GM18868 (cell line): ENCODE measurements around the gene SAP30BP.
"Not testable (repeated sequence)": the region's sequence is repeated elsewhere in the genome, so short reads cannot be mapped to it uniquely, and the experiment has no call there.

Source experiments
- ATAC-seq: cut with Tn5 transposase; IDR thresholded peaks from one replicate; pipeline ENCODE4 v1.9.1; 2021; ENCODE audit warnings: mild to moderate bottlenecking, moderate library complexity; ENCODE audit not compliant: unreplicated experiment

Gene SAP30BP

DNA sequence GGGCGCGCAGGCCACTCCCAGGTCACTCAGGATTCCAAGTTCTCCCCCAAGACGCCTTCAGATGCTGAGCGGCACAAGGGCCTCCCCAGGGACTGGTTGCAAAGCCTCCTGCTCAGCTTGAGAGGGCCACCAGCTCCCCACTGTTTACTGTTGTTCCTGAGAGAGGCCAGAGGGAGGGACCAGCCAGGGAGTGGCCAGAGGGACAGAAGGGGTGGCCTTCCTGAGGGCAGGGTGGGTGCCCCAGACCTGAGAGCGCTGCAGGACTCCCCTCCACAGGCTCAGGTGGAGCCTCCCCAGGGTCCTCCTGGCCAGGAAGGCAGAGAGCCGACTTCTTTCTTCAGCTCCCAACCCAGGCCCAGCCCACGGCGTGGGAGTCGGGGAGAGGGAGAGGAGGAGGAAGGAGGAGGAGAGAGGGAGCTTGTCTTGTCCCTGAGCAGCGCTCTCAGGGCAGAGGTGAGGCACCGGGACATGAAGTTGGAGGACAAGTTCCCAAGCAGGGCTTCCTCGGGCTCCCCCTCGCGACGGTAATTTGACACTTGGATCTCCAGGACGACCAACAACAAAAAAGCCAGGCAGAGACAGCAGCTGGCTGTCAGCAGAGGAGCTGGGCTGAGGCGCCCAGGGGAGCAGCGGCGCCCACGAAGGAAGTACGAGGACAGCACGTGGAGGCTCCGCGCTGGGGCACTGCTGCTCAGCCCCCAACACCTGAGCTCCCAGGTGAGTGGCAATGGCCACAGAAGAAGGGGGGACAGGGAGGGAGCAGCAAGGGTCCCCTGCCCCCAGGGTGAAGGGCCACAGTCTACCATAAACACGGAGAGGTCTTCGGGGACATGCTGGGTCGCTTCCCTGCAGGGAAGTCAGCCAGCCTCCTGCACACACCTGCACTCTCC, 33.4 kb upstream of the SAP30BP start:
- ATAC-seq: no peak

DNA sequence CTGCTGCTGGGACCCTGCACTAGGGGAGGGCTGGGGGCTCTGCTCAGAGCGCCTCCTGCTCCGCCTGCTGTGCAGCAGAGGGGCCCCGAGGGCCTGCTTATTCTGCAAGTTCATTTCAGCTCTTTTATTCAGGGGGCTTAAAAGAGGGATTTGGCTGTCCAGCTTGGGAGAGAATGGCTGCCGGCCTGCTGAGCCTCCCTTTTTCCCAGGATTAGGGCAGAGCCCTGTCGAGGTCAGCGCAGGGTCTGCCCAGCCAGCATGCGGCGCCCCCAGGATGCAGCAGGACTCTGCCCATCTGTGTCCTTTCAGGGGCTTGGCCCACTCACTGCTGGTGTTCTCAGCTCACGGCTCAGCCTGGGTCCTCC, 32.8 kb upstream of the SAP30BP start:
- no peak for ATAC-seq

DNA sequence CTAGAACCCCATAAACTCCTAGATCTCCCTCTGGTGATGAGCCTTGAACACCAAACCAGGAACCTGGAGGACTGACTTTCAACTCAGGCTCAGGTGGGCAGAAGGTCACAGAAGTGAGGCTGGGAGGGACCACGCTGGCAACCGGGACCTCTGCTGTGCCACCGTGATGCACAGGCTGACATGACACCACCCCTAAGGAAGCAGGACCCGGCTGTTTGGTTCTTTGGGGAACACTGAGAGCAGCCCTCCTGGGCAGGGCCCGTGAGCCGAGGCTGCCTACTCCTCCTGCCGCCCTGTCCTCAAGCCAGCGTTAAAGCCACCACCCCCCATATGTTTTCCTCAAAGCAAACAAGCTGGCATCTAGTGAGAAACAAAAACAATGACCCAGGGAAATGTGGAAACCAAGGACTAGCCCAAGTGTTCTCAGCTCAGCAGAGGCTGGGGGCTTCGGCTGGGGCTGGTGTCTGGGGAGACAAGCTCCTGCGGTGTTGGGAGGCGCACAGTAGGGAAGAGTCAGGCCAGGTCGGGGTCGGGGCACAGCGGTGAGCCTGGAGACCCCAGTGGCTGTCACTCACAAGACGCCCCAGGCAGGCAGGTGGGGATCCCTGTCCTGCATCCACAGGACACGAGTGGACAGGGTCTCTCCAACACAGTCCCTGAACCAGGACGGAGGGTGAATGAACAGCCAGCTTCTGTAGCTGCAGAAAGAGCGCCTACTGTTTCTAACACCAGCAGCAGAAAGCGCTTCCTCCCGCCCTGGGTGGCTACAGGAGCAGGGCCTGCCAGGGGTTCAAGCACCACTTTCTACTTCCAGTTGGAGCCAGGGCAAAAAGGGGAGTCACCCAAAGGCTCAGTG, 32.2 kb upstream of the SAP30BP start:
- ATAC-seq: no peak

- ATAC-seq: no peak
Measured at GRCh38 chr17:75635610-75636202, 31.4 kb upstream of the SAP30BP start.

GRCh38 chr17:75636381-75637142, 30.6 kb upstream of the SAP30BP start:
- no peak for ATAC-seq

DNA sequence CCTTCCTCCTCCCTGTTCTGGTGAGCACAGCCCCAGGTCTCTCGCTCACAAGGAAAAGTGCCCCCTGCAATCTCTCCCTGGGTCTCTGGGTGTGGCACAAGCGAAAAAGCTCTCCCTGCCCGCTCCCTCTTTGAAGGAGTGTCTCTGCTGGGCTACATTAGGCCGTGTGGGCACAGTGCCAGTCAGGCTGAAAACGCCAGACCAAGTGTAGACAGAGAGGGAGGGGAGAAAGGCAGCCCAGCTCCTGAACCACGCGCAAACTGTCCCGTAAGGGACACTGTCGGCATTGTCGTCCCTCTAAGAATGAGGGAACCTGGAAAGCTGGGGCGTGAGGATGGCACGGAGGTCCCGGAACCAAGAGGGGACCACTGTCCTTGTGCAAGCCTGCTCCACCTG, 30.0 kb upstream of the SAP30BP start:
- ATAC-seq: no peak

GRCh38 chr17:75637551-75637950, 29.6 kb upstream of the SAP30BP start:
- no peak for ATAC-seq

DNA sequence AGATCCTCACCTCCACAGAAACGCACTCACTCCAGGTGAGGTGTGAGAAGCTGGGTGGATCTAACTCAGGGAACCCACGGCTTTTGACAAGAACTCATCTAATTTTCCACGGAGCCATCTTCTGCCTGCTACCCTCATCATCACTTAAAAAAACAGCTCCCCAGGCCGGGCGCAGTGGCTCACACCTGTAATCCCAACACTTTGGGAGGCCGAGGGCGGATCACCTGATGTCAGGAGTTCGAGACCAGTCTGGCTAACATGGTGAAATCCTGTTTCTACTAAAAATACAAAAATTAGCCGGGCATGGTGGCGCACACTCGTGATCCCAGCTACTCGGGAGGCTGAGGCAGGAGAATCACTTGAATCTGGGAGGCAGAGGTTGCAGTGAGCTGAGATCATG, 29.1 kb upstream of the SAP30BP start:
- ATAC-seq: not testable (repeated sequence)

DNA sequence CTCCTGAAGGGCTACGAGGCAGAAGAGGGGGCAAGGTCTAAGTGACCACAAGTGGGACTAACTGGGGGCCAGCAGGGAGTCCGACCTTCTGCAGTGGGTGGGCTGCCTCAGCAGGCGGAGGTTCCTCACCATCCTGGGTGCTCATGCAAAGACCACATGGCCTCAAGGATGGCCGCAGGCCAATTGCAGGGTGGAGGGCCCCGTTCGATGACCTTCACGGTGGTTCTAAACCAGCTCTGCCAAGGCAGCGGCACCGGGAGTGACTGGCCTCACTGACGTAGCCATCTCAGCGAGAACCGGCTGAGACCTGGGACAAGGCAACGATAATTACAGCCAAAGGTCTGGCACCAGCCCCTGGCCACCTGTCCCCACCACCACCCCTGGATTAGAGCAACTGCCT, 28.2 kb upstream of the SAP30BP start:
- ATAC-seq: no peak

GRCh38 chr17:75639327-75639726, 27.8 kb upstream of the SAP30BP start:
- ATAC-seq: no peak

DNA sequence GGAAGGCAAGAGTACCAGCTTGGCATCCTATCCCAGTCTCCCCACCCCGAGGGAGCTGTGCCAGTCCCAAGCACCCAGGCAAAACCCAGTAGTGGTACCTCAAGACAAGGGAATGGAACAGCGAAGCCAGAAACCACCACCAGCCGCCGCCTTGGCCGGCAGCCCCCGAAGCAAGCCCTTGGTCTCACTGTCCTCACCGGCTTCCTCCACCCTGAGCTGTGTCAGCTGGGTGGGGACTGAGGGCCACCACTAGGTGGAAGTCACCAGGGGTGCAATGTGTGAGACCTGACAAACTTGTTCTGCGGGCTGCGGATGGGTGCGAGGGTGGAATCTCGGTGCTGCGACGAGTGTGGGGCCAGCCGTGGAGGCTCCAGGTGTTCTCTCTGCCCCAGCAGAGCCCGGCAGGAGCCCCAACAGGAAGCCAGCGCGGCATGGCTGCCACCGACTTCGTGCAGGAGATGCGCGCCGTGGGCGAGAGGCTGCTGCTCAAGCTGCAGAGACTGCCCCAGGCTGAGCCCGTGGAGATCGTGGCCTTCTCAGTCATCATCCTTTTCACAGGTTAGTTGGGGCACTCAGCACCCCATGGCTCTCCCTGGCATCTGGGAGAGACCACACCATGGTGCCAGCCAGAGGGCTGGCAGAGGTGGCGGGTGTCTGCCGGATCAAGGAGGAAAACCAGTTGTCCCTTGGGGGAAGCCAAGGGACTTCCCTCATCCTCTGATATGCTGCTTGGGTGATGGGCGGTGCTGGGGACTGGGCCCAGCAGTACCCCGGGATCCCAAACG, 27.2 kb upstream of the SAP30BP start:
- ATAC-seq: no peak

- no peak for ATAC-seq
Measured at GRCh38 chr17:75640556-75641119, 26.5 kb upstream of the SAP30BP start.

GRCh38 chr17:75641343-75641742, 25.8 kb upstream of the SAP30BP start:
- no peak for ATAC-seq

DNA sequence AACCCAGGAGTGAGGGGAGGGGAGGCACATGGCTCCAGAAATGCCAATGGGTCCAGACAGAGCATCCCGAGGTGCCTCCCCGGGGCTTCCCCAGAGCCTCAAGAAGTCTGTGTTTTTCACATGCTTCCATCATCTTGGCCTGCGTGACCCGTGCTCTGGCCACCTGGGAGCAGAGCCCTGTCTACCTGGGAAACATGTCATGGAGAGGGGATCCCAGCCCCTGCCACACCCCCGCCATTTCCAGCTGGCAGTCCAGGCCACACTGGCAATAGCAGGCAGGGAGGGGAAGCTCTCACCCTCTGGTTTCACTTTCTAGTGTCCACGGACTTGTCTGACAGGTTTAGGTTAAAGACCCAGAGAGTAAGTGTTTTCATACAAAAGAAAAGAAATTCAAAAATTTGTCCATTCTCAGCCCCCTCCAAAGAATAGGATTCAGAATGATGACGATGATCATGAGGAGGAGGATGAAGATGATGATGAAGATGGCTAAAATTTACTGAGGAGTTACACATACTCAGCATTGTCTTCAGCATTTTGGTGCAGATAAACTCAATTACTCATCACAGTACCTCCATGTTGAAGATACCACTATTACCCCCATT, 24.9 kb upstream of the SAP30BP start:
- no peak for ATAC-seq

DNA sequence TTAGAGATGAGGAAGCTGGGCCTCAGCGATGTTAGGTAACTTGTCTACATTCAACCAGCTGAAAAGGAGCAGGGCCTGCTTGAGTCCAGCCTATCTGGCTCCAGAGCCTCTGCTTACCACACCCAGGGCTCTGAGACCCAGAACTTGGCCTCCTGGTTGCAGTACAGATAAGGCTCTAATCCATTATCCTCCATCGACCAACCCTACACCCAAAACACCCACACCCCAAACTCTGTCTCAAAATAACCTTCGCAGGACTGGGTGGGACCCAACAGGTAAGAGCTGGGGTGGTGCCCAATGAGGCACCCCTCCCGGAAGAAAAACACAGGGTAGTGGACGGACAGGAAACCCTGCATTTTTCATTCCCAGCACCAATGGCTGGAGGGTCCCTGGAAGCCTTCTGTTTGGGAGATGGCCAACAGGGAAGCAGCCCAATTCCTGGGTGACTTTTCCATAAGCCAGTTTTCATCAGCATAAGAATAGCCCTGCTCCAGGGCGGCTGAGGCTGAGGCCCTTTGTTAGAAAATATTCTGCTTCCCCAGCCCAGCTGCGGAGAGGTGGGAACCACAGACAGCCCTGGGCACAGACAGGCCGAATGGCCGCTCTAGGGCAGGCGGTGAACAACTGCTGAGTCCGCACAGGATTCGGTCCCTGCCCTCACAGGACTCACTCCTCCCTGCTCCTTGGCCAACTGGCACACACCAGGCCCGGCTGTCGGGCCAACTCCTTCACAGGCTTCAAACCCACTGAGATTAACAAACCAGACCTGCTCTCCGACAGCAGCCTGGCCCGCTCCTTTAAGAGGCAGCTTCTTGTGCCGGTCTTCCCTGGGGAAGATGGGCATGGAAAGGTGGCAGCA, 24.1 kb upstream of the SAP30BP start:
- no peak for ATAC-seq

DNA sequence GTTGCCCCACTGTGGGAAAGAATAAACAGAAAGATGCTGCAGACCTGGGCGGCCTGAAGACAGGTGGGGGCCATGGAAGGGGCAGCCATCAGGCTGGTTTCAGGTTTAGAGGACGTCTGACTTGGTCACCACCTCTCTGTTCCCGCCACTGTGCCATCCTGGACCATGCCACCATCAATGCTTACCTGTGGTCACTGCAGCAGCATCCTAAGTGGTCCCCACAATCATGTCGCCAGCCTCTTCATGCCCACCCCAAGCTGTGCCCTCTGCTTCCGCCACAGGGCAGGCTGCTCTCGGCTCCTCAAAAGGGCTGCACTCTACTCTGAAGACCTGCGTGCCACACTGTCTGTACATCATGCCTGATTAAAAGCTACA, 23.5 kb upstream of the SAP30BP start:
- ATAC-seq: no peak

DNA sequence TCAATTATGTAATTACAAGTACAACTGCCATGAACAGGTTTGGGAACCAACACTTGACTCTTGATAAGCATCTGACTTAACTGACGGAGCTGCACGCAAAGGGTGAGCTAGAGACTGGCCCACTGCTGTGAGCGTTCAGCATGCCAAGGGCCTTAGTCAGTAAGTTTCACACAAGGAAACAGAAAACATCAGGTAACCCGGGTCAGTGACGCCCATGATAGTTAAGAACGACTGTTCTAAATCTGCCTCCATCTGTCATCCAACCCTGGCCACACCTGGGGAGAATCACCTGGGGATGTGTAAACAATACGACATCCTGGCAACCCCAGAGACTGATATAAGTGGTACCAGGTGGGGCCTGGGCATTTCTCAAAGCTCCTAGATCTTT, 21.6 kb upstream of the SAP30BP start:
- no peak for ATAC-seq

- no peak for ATAC-seq
Measured at GRCh38 chr17:75645889-75646637, 21.1 kb upstream of the SAP30BP start.
